GM19239 (cell line): Measurements from ENCODE around the gene ADGRD1.
"Not testable (repeated sequence)": the region's sequence is repeated elsewhere in the genome, so short reads cannot be mapped to it uniquely, and the experiment has no call there.

Experiments used
- DNase-seq: peaks from one replicate; pipeline ENCODE4 v3.0.0; 2011; ENCODE audit warnings: low spot score; ENCODE audit not compliant: insufficient read length
- FAIRE-seq: peaks from 2 replicates; lab custom pipeline; 2011; peaks lifted over from hg19 to GRCh38; lab: Jason Lieb, UNC

The ADGRD1 gene

GRCh38 chr12:131106349-131106941, 152.7 kb downstream of the ADGRD1 start:
- DNase-seq: no peak

GRCh38 chr12:131108177-131108955, 154.7 kb downstream of the ADGRD1 start:
- DNase-seq: no peak
- FAIRE-seq: no peak

More at GRCh38 chr12:131106349-131106941, 152.7 kb downstream of the ADGRD1 start:
- FAIRE-seq: no peak

- DNase-seq: no peak
- no peak for FAIRE-seq
Observed at GRCh38 chr12:131111446-131111845, 157.7 kb downstream of the ADGRD1 start.

- no peak for FAIRE-seq
- no peak for DNase-seq
Observed at GRCh38 chr12:131112021-131112420, 158.3 kb downstream of the ADGRD1 start.

GRCh38 chr12:131112700-131113290, 159.1 kb downstream of the ADGRD1 start:
- DNase-seq (no peak), FAIRE-seq (no peak)

- no peak for FAIRE-seq
- DNase-seq: no peak
Observed at GRCh38 chr12:131113568-131114270, 160.0 kb downstream of the ADGRD1 start.

GRCh38 chr12:131114271-131114670, 160.6 kb downstream of the ADGRD1 start:
- DNase-seq: no peak
- FAIRE-seq: no peak

GRCh38 chr12:131114942-131115584, 161.4 kb downstream of the ADGRD1 start:
- no peak for DNase-seq
- no peak for FAIRE-seq

GRCh38 chr12:131115766-131116467, 162.2 kb downstream of the ADGRD1 start:
- DNase-seq: no peak

GRCh38 chr12:131116468-131117117, 162.9 kb downstream of the ADGRD1 start:
- FAIRE-seq: no peak
- no peak for DNase-seq

More at GRCh38 chr12:131115766-131116467, 162.2 kb downstream of the ADGRD1 start:
- no peak for FAIRE-seq

- DNase-seq (no peak), FAIRE-seq (no peak)
Observed at GRCh38 chr12:131117438-131118245, 163.9 kb downstream of the ADGRD1 start.

GRCh38 chr12:131118371-131118770, 164.7 kb downstream of the ADGRD1 start:
- FAIRE-seq (no peak), DNase-seq (no peak)

GRCh38 chr12:131119345-131119744, 165.6 kb downstream of the ADGRD1 start:
- not testable (repeated sequence) for DNase-seq, FAIRE-seq

- no peak for DNase-seq
- no peak for FAIRE-seq
Observed at GRCh38 chr12:131119936-131120335, 166.2 kb downstream of the ADGRD1 start.

- FAIRE-seq: no peak
- no peak for DNase-seq
Observed at GRCh38 chr12:131120831-131121271, 167.1 kb downstream of the ADGRD1 start.

- FAIRE-seq: no peak
- no peak for DNase-seq
Observed at GRCh38 chr12:131121705-131122405, 168.1 kb downstream of the ADGRD1 start.

GRCh38 chr12:131122631-131123030, 168.9 kb downstream of the ADGRD1 start:
- FAIRE-seq: no peak
- DNase-seq: no peak

GRCh38 chr12:131123817-131124216, 170.1 kb downstream of the ADGRD1 start:
- no peak for DNase-seq
- FAIRE-seq: no peak
